GM06990 (cell line): ENCODE results near the gene OR4F15.

Experiments used
- DNase-seq: peaks from one replicate; pipeline ENCODE4 v3.0.0-alpha.2; 2011; ENCODE audit not compliant: insufficient read length; ENCODE audit errors: extremely low read depth
- H3K27me3 ChIP-seq: replicated peaks from 2 replicates; pipeline ENCODE4 v1.6.0; 2011; ENCODE audit warnings: low read length; ENCODE audit not compliant: control insufficient read depth, insufficient read depth
- H3K36me3 ChIP-seq: 2 replicates; pipeline ENCODE4 v1.5.1; 2011; ENCODE audit warnings: low read length; ENCODE audit not compliant: control insufficient read depth, insufficient read depth
- H3K4me3 ChIP-seq: replicated peaks from 2 replicates; pipeline ENCODE4 v1.5.1; 2011; ENCODE audit warnings: low read depth, mild to moderate bottlenecking, control low read depth, low read length
- TF ChIP-seq, protein P1 (sequence below): IDR thresholded peaks from 2 replicates; pipeline ENCODE4 v1.5.1; 2011; ENCODE audit warnings: low read length, control low read depth, mild to moderate bottlenecking, inconsistent platforms; ENCODE audit not compliant: insufficient read depth, poor library complexity, severe bottlenecking

The OR4F15 gene

DNA sequence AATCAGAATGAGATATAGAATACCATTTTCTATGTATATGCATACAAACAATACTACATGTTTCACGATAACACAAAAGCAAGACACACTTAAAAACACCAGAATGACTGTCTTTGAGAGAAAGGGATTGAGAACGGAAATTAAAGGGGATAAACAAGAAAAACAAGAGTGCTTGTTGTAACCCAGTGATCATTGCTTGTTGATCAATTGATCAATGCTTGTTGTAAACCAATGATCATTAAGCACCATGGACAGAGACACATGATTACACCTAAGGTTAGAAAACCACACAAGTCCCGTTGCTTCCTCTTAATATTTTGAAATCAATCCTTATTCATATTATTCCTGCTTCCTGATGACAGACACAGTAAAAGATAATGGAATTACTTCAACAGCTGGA lies 1.1 kb upstream of the OR4F15 start:
- DNase-seq = no peak
- H3K36me3 ChIP-seq = no peaks in the 10 kb centered on the region
- no peak overlapping the region for H3K4me3 ChIP-seq
- TF ChIP-seq, protein P1, sequence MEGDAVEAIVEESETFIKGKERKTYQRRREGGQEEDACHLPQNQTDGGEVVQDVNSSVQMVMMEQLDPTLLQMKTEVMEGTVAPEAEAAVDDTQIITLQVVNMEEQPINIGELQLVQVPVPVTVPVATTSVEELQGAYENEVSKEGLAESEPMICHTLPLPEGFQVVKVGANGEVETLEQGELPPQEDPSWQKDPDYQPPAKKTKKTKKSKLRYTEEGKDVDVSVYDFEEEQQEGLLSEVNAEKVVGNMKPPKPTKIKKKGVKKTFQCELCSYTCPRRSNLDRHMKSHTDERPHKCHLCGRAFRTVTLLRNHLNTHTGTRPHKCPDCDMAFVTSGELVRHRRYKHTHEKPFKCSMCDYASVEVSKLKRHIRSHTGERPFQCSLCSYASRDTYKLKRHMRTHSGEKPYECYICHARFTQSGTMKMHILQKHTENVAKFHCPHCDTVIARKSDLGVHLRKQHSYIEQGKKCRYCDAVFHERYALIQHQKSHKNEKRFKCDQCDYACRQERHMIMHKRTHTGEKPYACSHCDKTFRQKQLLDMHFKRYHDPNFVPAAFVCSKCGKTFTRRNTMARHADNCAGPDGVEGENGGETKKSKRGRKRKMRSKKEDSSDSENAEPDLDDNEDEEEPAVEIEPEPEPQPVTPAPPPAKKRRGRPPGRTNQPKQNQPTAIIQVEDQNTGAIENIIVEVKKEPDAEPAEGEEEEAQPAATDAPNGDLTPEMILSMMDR = no peak
- H3K27me3 ChIP-seq = no peaks in the 10 kb centered on the region

DNA sequence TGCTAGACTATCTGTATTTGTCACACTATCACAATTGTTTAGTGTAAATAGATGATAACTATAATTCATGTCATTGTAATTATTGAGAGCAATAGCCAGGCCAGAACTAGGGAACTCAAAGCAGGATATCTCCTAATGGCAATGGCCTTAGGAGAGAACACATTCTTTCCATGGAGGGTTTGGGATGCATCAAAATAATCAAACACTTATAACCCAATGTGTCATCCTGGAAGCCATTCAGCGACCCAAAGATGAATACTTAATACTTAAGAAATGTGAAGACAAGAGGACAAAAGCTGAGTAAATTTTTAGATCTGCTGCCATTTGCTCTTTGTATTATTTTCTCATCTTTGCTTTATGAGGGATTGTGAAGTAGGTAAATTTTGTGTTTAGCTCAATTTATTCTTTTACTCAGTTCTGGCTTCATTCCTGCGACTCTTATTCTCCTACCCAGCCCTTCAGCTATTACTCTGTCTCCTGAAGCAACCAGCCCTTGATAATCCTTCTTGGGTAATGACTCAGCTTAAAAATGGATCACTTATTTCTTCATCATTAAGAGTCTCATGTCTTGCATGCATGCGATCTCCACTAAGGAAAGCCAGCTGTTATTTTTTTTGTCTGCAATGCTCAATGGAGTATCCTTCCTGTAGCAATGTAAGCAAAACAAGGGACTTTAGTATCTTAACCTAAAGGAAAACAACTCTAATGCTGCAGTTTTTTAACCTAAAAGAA lies 2.0 kb downstream of the OR4F15 start:
- DNase-seq = no peak
- TF ChIP-seq, protein P1 = no peak

DNA sequence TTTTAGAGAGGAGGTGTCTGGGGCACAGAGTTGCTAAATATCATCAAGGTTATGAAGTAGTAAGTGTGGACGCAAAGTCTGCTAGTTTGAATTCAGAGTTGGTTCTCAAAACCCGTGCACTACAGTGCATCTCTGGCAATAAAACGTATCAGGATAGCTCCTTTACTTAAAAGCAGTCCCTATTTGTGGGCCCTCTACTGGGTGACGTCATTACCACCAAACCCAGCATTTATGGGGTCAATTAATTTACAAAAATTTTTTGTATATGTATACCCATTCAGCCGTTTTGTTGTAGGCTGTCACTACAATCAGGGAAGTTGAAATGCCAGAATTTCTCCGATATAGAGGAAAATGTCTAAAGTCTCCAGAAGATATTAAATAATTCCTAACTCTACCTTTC lies 8.8 kb downstream of the OR4F15 start:
- Histone ChIP-seq H3K27me3 (no peaks in the 10 kb centered on the region), H3K4me3 (no peak overlapping the region), H3K36me3 (no peaks in the 10 kb centered on the region)
- no peak for DNase-seq
- TF ChIP-seq, protein P1 = no peak

More for the DNA sequence above, 2.0 kb downstream of the OR4F15 start:
- Histone ChIP-seq H3K36me3 (no peaks in the 10 kb centered on the region), H3K27me3 (no peaks in the 10 kb centered on the region), H3K4me3 (no peak overlapping the region)

DNA sequence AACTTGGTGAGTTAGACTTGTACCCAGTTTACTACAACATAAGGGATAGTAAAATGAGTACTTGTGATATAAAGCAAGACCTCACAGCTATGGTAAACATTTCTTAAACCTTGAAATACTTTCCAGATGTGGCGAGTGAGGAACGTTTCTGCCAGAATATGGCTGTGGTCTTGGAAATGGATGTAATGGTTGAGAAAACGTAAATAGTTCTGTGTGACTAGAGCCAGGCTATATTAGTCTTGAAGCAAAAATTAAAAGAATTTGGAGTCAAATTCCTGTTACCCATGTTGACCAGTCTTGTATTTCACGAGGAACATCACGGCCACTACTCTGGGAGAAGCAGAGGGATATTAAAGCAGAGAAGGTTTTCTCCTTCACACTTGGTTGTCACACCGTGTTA lies 15.3 kb downstream of the OR4F15 start:
- no peak overlapping the region for H3K4me3 ChIP-seq
- no peak for DNase-seq
- TF ChIP-seq, protein P1 = no peak
- H3K36me3 ChIP-seq = no peaks in the 10 kb centered on the region
- H3K27me3 ChIP-seq = no peaks in the 10 kb centered on the region

DNA sequence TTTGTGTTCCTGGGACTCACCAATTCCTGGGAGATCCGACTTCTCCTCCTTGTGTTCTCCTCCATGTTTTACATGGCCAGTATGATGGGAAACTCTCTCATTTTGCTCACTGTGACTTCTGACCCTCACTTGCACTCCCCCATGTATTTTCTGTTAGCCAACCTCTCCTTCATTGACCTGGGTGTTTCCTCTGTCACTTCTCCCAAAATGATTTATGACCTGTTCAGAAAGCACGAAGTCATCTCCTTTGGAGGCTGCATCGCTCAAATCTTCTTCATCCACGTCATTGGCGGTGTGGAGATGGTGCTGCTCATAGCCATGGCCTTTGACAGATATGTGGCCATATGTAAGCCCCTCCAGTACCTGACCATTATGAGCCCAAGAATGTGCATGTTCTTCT lies 16.8 kb downstream of the OR4F15 start:
- Histone ChIP-seq H3K4me3 (no peak overlapping the region), H3K36me3 (no peaks in the 10 kb centered on the region), H3K27me3 (no peaks in the 10 kb centered on the region)
- TF ChIP-seq, protein P1 = no peak
- no peak for DNase-seq

DNA sequence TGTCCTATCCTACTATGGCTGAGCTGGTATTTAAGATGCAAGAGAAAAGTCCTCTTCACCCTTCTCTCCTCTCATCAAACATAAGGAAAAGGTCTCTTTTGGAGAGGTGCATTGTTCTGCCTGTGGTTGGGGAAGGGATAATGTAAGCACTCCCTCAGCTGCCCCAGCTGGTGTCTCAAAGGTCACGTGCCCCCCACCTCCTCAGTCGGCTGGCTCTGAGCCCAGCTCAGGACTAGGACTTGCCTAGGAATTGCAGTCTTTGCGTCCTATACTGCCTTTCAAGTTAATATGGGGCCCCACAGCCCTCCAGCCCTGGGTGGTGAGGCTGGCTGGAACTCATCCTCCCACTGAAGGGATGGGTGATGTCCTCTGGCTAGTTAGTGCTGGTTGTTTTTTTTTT lies 29.7 kb downstream of the OR4F15 start:
- DNase-seq = no peak
- no peaks in the 10 kb centered on the region for H3K36me3 ChIP-seq
- no peak overlapping the region for H3K4me3 ChIP-seq
- TF ChIP-seq, protein P1 = no peak
- no peaks in the 10 kb centered on the region for H3K27me3 ChIP-seq
